HUDEP-2 (cell line): Measurements from ENCODE around the gene LRMDA.

Experiments
- DNase-seq, 76 experiments: peaks; one replicate each; lab custom pipeline; 2025; ENCODE audit not compliant: unreplicated experiment in 76 of 76; lab: John Stamatoyannopoulos, UW

LRMDA gene

DNA sequence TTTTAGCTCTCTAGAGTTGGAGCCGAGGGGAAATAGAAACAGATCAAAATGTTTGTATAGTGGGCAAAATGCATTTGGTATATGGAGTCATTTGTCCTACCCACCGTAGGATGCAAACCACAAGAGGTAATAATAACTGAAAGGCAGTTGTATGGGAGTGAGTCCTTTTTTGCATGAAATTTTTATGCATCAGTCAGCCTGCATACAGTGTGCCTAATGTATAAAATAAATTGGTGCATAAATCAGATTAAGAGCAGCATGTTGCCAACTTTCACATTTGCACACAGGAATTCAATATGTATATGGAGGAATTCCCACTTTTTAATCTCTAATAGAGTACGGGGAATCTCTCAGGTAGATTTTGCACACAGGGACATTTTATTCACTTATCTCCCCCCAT is 262.8 kb downstream of the LRMDA start:
- no peak for DNase-seq

- no peak for DNase-seq
Observed at GRCh38 chr10:75694790-75695189, 263.4 kb downstream of the LRMDA start.

DNA sequence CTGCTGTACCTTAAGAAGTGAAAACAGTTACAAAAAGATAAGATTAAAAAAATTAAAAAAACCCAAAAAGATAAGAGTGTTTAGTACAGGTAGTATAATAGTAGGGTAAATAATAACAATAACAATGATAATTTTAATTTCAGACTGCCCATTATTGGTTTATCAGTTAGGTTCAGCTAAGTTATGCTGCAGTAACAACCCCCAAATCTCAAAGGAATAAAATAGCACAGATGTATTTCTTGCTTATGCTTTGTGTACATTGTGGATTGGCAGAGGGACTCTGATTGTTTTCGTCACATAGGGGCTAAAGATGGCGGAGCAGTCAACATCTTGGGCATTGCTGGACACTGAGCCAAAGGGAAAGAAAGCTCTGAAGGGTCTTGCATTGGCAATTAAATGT is 264.6 kb downstream of the LRMDA start:
- no peak for DNase-seq

GRCh38 chr10:75696536-75696935 is 265.1 kb downstream of the LRMDA start:
- no peak for DNase-seq

GRCh38 chr10:75703191-75703854 is 271.9 kb downstream of the LRMDA start:
- DNase-seq, result no peak

- DNase-seq, result no peak
Observed at GRCh38 chr10:75705426-75705825, 274.0 kb downstream of the LRMDA start.

- DNase-seq, result no peak
Observed at GRCh38 chr10:75707080-75707840, 275.8 kb downstream of the LRMDA start.

DNA sequence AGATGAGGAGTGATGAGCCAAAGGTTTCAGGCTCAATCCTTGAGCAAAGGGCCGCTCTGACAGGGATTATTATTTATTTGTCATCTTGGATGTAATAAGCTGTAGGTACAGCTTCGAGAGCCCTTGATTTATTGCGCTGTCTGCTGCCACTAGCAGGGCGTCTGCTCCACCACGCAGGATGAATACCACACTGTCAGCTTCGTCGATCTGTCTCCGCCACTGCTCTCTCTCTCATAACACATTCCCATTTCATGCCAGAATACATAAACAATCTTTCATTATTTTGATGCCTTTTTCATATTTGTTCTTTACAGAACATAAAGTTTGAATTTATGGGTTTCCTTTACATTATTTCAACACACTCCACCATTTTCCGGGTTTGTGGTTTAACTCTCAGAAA is 276.6 kb downstream of the LRMDA start:
- no peak for DNase-seq

GRCh38 chr10:75709245-75709644 is 277.8 kb downstream of the LRMDA start:
- no peak for DNase-seq

DNA sequence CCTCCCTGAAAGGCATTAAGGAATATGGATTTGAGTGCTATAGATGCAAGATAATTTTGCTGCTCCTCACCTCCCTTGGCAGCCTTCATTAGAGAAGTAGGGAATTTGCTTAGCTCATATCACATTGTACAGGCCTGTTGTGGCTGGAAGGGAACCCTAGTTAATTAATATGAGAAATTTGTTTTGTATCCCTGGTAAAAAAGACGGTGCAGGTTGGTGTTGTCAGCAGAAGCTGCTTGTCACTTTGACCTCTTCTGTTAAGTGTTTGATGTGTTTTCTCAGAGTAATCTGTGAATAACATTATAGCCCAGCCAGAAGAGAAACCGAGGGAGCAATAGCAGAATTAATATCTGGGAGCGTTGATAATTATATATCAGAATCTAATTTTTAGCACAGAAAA is 278.4 kb downstream of the LRMDA start:
- DNase-seq, result no peak

DNA sequence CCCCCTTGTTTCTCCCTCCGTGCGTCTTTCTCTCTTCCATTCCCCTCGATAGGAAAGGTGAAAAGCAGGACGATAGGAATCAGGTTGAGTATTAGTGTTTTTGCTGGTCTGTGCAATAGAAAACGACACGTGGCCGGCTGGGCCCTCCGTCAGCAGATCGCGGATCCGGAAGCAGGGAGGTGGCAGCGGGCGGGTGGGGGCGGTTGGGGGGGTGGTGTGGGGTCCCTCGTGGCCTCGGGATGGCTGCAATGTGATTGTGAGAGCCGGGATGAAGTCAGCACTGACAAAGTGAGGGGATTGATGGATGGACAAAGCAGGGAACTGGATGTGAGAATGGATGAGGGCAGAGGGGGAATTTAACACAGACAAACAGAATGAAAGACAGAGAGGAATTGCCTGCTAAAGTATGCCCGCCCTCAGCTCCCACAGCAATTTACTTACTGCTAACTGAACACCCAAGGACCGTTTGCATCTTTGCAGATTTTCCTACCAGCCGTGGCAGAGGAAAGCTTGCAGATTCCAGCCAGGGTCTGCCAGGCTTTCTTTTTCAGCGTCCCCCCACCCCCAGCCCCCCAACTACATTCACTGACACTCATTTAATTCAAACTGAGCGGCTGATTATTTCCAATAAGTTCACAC is 280.9 kb downstream of the LRMDA start:
- no peak for DNase-seq

DNA sequence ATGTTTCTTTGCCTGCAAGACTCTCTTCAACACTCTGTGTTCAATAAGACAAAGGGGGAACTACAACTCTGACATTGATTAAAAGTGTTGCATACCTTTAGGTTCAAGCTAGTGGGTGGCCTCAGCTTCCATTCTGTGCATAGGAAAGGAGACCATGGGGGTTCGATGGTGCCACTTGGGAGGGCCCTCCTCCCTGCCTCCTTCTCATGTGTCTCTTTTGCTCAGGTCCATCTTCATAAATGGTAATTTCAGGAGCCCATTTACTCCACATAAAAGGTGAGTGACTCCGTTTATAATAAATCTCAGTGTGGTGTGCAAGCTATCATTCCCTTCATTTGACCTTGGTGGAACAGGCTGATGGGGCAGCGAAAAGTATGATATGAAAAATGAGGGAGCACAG is 285.1 kb downstream of the LRMDA start:
- no peak for DNase-seq

DNA sequence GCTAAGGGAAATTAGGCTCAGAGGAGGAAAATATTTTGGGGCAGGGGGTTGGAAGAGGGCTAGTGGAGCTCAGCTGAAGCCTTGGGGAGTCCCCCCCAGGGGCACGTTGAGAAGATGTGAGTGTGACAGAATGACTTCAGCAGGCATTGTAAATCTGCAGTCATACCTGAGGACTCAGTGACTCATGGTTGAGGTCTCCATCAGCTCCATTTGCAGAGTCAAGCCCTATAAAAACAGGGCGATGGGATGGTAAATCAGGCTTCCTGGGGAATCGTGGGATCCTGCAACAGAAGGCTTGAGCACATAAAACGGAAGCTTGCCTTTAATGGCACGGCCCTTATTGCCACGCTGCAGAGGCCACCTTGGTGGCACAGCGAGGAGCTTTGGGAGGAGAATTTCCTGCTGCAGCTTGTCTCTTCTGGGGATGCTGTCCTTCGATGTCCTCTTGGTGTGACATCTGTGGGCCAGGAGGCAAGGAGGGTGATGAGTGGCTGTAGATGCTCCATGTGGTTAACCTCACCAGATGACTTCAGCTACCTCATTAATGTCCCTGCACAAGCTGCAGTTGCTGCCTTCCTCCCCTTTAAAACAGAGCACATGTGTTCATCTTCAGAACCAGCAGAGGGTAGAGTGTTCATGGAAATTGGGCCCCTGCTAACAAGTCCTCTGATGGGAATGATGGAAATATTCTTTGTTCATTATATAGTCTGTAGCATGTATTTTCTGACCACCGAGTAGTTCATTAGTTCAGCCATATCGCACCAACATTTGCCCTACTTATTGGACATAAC is 285.9 kb downstream of the LRMDA start:
- no peak for DNase-seq

GRCh38 chr10:75718991-75719390 is 287.6 kb downstream of the LRMDA start:
- no peak for DNase-seq

DNA sequence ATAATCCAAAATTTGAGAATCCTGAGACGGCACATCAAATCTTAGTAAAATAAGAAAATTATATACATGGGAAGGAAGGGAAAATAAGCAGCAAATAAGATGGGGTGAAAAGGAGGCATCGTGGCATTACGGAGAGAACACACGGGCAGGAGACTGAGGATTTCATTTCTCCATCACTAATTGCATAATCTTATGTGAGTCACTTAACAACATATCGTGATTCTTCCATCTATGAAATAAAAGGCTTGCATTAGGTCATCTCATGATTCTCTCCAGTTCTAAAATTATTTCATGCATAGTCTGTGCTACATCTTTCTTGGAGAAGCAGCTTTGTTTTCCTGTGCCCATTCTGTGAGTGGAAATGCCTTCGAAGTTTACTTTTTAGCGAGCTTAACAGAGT is 288.7 kb downstream of the LRMDA start:
- DNase-seq, result no peak

GRCh38 chr10:75722020-75722419 is 290.6 kb downstream of the LRMDA start:
- DNase-seq, result no peak

DNA sequence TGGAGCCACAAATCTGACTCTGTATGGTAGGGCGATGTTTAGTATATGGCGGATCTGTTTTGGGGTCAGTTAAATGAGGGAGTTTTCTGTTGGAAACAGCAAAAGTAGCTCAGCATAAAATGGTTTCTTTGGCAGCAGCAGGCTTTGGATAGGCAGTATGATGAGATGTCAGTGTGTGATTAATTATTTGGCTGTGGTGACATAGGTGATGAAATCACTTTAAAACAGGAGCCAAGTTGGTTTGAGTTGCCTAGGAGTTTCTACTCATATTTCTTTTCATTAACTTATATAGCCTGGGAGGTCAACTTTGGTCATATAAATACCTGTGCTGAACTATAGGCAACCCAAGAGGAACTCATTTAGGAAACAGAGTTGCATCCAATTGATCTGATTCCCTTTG is 291.2 kb downstream of the LRMDA start:
- DNase-seq, result no peak

- no peak for DNase-seq
Observed at GRCh38 chr10:75723319-75723980, 292.0 kb downstream of the LRMDA start.

GRCh38 chr10:75724047-75724446 is 292.6 kb downstream of the LRMDA start:
- DNase-seq, result no peak
